ENCODE data around the gene CDC5L.

DNA sequence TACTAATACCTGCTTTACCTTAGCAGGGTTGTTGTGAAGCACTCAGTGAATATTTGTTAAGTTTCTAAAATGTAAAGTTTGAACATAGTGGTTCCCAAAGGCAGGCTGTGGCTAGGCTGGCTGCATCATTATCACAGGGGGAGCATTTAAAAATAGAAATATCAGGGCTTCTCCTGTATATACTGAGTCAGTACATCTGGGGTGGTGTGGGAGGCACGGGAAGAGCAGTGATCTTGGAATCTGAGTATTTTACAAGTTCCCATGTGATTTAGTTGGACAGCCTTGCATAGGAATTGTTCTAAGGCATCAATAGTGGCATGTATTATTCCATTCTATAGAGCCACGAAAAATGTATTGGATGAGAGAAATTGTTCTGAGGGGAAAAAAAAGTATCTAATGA, 8.0 kb downstream of the CDC5L start:
- TF ChIP-seq, protein P1, sequence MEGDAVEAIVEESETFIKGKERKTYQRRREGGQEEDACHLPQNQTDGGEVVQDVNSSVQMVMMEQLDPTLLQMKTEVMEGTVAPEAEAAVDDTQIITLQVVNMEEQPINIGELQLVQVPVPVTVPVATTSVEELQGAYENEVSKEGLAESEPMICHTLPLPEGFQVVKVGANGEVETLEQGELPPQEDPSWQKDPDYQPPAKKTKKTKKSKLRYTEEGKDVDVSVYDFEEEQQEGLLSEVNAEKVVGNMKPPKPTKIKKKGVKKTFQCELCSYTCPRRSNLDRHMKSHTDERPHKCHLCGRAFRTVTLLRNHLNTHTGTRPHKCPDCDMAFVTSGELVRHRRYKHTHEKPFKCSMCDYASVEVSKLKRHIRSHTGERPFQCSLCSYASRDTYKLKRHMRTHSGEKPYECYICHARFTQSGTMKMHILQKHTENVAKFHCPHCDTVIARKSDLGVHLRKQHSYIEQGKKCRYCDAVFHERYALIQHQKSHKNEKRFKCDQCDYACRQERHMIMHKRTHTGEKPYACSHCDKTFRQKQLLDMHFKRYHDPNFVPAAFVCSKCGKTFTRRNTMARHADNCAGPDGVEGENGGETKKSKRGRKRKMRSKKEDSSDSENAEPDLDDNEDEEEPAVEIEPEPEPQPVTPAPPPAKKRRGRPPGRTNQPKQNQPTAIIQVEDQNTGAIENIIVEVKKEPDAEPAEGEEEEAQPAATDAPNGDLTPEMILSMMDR (IDR thresholded peaks at IDR 0.05; ENCODE audit: low read length) = no peak
- no peak for TF ChIP-seq EZH2 (IDR thresholded peaks at IDR 0.05; ENCODE audit: borderline replicate concordance, low read length)

All from OCI-LY1 (cell line).